Measurements from ENCODE around the gene BICD2.

- TF ChIP-seq CTCF (IDR thresholded peaks at IDR 0.05) = no peak
- TF ChIP-seq POLR2A (IDR thresholded peaks at IDR 0.05) = no peak
These were observed 44.3 kb downstream of the BICD2 start for GRCh38 chr9:92720209-92720765.

All from adrenal gland (tissue), 5 donors.